ENCODE results near the gene SLC25A39.
A peak's percentile ranks its signal among the peaks of the same experiment; 100 is the strongest.
"Not testable (repeated sequence)": the region's sequence is repeated elsewhere in the genome, so short reads cannot be mapped to it uniquely, and the experiment has no call there.

The SLC25A39 gene

DNA sequence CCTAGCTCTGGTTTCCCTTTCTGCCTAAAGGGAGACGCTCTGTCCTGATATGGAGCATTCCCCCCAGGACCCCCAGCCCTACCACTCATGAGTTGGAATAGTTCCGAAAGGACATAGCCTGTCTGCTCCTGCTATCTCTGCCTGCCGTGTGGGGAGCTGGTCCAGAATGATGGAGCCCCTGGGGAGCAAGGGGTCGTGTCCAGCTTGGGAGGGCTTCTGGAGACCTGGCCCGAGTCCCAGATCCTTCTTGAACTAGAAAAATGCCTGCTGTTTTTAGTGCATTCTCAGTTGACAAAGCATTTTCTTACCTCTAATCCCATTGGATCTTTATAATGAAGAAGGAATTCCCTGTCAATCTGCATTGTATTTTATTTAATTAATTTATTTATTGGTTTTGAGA lies 11.3 kb upstream of the SLC25A39 start:
- DNase-seq (ENCODE audit: low read depth in 1 of 2, low spot score in 1 of 2), result no peak

DNA sequence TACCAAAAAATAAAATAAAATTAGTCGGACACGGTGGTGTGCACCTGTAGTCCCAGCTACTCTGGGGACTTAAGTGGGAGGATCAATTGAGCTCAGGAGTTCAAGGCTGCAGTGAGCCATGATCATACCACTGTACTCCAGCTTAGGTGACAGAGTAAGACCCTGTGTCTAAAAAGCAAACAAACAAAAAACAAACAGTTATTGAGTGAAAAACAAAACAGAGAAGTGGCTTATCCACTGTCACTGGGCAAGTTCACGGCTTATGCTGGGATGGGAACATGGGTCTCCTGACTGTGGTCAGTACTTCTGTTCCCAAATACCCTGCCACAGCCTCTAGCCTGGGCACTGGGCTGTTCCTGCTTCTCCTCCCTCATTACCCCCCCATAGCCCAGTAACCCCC lies 10.9 kb upstream of the SLC25A39 start:
- DNase-seq (ENCODE audit: low read depth in 1 of 2, low spot score in 1 of 2), result no peak

DNA sequence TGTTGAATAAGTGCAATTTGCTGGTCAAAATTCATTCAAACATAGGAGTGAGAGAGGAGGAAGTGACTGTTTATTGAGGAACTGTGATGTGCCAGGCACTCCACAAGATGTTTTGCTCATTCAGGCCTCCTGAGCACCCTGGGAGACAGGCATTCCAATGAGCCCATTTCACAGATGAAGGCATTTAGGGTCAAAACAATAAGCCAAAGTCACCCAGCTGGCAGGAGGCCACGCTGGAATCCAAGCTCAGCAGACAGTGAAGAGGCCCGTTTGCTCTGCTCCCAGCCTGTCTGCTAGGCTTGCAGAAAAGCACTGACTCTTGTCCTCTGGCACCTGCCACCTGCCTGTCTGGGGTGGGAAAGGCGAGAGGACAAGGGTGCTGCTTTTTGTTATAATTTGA lies 10.1 kb upstream of the SLC25A39 start:
- DNase-seq (ENCODE audit: low read depth in 1 of 2, low spot score in 1 of 2), result no peak

DNA sequence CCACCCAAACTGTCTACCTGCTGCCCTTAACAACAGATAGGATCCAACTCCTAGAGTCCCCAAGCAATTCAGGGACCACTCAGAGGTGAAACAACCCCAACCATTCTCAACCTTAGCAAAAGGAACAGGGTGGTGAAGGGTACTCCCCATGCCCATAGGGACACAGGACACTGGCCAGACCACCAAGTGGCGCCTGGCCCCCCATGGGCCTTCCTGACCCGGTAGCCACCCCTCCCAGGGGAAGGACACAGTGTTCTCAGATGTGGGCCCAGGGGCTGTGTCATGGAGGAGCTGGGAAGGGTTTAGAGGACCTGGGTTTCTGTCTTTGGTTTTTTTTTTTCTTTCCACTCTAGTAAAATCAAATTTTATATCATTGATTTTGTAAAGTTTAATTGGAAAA lies 9.7 kb upstream of the SLC25A39 start:
- no peak for DNase-seq (ENCODE audit: low read depth in 1 of 2, low spot score in 1 of 2)

DNA sequence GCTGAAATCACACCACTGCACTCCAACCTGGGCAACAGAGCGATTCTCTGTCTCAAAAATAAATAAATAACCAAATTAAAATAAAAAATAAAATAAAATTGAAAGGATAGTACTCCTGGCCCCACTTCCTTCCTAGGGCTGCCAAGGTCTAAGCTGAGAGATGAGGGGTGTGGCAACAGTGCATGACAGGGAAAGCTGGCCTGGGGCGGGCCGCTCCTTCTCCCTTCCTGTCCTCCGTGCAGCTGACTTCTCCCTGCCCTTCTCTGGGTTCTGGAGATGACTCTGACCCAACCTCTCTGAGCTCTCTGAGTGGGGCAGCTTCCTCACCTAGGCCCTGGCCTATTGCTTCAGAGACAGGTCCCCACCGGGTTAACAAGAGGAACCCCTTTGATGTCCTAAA lies 8.7 kb upstream of the SLC25A39 start:
- DNase-seq (ENCODE audit: low read depth in 1 of 2, low spot score in 1 of 2), result no peak

DNA sequence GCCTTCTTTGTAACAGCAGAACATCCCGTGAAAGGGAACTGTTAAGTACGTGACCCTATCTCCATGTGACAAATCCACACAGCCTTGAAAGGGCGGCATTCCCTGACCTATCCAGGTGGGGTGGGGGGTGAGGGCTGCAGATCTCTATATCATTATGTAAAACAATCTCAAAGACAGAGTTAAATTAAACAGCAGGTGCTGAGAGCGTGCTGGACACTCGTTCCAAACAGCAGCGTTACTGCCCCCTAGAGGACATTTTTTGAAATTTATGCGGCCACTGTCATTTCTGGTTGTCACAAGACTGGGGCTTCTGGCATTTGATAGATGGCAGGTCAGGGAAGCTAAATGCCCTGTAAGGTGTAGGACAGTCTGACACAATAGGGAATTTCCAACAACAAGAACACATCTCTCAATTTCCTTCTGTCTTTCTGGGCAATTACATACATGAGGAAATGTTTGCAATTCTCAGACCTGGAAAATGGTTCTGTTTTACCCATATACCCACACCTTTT lies 6.7 kb upstream of the SLC25A39 start:
- DNase-seq (ENCODE audit: low read depth in 1 of 2, low spot score in 1 of 2), result peak in 1 of 2 donors; percentile 40

DNA sequence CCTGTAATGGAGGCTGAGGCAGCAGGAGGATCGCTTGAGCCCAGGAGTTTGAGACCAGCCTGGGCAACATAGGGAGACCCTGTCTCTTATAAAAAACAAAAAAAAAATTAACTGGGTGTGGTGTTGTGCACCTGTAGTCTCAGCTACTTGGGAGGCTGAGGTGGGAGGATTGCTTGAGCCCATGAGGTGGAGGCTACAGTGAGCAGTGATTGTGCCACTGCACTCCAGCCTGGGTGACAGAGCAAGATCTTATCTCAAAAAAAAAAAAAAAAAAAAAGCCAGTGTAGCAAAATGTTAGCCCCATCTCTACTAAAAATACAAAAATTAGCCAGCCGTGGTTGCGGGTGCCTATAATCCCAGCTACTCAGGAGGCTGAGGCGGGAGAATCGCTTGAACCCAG lies 5.6 kb upstream of the SLC25A39 start:
- not testable (repeated sequence) for DNase-seq (ENCODE audit: low read depth in 1 of 2, low spot score in 1 of 2)

DNA sequence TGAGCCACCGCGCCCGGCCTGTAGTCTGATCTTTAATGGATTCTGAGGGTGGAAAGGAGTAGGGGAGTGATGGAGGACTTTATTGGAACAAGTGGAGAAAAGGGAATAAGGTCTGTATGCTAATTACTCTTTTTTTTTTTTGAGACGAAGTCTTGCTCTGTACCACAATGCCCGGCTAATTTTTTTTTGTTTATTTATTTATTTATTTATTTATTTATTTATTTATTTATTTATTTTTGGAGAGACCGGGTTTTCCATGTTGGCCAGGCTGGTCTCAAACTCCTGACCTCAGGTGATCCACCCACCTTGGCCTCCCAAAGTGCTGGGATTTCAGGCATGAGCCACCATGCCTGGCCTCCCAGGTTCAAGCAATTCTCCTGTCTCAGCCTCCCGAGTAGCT lies 4.9 kb upstream of the SLC25A39 start:
- not testable (repeated sequence) for DNase-seq (ENCODE audit: low read depth in 1 of 2, low spot score in 1 of 2)

DNA sequence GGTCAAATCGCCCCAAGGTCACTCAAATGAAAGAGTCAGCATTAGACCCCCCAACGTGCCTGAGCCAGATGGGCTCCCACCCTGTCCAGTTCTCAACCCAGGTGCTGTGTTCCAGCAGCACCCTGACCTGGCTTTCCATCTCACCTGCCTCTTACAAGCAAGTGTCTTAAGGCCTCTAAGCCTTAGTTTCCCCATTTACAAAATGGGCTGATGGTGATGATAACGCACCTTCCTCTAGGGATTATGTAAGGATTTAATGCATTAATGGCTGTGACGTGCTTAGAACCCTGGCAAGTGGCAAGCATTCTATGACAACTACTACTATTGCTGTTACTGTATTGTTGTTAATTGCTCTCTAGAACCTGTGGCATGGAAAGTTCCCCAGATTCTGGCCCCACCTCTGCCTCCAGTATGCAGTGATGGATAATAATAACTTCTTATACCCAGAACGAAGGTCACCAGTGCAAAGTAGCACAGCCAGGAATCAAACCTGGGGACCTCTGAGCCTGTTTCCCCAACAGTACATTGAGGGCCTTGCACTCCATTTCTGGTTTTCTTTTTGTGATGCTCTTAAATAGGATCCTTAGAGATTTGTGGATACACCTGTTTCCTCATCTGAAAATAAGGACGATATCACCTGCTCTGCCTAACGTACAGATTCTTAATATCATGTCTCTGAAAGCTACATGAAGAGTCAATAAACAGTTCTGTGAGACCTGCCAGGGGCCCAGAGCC lies 3.3 kb upstream of the SLC25A39 start:
- no peak for DNase-seq (ENCODE audit: low read depth in 1 of 2, low spot score in 1 of 2)

DNA sequence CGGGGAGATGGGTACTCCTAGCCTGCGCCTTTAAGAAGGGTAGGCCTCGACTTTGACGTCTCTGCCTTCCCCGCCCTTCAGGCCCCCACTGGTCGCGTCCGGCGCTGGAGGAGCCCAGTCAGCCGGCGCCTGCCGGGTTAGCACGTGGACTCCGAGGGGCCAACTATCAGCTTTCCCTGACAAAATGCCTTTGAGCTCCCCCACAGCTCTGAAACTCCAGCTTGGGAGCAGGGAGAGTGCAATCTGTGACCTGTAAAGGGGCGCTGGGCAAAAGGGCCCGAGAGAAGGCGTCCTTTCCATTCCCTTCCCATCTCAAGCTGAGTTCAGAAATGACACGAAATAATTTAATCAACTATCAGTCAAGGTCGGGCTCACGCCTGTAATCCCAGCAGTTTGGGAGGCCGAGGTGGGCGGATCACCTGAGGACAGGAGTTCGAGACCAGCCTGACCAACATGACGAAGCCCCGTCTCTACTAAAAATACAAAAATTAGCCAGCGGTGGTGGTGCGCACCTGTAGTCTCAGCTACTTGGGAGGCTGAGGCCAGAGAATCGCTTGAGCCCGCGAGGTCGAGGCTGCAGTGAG lies 2.3 kb upstream of the SLC25A39 start:
- peak; percentile 82 to 88 for DNase-seq (ENCODE audit: low read depth in 1 of 2, low spot score in 1 of 2)

DNA sequence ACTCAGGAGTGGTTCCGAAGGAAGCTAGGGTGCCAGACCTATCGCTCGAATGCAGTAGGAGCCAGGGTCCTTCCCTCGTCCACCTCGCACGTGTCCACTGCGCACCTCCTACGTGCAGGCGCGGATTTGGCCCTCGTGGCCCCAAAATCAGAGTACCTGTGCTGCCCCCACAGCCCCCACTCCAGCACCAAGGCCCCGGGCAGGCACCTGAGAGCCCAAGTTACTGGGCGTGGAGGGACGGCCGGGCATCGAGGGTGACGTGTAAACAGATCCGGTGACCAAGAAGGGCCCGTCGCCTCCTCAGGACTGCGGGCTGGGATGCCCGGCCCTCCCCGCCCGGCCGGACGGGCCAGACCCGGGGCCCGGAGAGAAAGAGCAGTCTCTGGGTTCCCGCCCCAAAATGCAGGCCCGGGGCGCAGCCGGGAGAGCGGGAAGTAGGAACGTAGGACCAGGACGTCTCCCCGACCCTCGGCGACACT lies 492 bp downstream of the SLC25A39 start:
- no peak for DNase-seq (ENCODE audit: low read depth in 1 of 2, low spot score in 1 of 2)

DNA sequence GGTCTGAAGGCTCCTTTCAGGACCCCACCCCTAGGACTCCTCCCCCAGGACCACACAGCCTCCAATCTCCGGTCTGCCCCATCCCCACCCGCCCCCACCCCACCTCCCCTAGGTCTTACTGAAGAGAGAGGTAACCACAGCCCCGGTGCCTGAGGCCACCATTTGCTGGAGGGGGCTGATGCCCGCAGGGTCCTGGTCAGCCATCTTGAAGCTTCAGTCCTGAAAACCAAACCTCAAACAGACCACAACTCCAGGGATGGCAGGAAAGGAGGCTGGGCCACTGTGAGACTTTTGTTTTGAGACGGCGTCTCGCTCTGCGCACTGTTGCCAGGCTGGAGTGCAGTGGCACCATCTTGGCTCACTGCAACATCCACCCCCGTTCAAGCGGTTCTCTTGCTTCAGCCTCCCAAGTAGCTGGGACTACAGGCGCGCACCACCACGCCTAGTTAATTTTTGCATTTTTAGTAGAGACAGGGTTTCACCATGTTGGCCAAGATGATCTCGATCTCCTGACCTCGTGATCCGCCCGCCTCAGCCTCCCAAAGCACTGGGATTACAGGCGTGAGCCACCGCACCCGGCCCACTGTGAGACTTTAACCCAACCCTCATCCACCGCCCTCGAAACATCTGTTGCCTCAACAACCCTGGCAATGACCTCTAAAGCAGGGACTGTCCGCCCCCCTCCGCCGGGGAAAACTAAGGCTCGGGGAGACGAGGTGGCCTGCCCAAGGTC lies 1.1 kb downstream of the SLC25A39 start:
- DNase-seq (ENCODE audit: low read depth in 1 of 2, low spot score in 1 of 2), result no peak

DNA sequence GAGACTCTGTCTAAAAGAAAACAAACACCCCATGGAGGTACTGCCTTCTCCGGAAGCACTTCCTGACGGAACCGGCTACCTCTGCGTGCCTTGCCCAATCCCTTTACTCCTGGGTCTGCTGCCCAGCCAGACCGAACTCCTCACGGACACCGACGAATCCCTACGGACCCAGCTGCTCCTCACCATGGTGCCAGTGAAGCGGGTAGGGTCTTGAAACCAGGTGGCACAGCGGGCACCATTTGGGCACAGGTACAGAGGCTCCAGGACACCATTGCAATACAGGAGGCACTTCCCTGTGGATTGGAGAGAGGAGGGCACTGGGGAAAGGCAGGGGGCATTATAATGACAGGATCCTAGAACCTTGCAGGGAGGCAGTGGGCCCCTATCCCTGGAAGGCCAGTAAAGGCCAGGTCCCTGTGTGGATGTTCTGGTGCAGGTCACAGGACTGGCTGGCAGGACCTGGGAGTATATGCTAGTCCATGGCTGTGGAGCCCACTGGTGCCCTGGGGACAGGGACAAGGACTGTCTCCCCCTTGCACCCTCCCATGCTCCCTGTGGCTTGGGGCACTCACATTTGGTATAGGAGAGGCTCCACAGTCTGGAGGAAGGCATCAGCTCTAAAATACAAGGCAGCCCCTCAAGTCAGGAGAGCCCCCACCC lies 2.3 kb downstream of the SLC25A39 start:
- no peak for DNase-seq (ENCODE audit: low read depth in 1 of 2, low spot score in 1 of 2)

DNA sequence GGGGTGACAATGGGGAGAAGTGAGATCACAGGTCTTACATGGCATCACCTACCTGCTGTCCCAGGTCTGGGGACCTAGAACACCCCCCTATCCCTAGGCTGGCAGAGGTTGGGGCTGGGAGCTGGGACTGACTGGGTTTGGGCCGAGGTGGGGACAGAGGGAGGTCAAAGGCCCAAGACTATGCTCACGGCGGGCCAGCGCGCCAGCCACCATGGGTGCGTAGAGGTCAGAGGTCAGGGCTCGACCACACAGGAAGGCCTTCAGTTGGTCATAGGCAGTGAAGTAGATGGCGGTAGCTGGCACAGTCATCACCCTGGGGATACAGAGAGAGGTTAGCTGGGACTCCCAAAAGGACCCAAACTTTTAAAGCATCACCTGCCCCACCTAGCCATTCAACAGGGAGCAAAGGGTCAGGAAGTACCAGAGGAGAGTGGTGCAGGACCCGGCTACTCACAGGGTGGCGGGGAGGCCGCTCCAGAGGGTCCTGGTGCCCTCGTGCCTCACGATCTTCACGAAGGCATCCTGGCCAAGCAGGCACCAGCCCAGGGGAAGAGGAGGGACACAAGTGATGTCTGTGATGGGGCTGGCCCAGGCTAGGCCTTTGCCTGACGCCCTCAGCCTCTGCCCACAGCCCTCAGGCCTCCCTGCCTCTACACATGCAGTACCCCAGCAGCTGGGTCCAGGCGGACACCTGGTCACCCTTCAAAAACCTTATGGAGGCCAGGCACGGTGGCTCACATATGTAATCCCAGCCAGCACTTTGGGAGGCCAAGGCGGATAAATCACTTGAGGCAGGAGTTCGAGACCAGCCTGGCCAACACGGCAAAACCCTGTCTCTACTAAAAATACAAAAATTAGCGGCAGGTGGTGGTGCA lies 3.1 kb downstream of the SLC25A39 start:
- no peak for DNase-seq (ENCODE audit: low read depth in 1 of 2, low spot score in 1 of 2)

DNA sequence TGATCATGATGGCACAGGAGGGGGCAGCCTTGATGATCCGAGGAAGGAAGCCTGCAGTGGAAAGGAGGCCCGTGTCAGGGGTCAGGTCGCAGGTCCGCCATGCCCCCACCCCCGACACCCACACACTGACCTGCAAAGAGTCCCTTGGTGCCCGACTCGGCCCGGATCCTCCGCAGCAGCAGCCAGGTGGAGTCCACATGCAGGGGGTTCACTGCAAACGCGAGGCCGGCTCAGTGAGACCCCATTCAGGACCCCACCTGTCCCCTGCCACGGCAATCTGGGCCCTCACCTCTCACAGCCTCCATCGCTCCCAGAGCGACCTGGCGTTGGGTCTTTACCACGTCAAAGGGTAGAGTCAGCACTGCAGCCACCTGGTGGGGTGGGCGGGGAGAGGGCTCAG lies 4.6 kb downstream of the SLC25A39 start:
- DNase-seq (ENCODE audit: low read depth in 1 of 2, low spot score in 1 of 2), result no peak

DNA sequence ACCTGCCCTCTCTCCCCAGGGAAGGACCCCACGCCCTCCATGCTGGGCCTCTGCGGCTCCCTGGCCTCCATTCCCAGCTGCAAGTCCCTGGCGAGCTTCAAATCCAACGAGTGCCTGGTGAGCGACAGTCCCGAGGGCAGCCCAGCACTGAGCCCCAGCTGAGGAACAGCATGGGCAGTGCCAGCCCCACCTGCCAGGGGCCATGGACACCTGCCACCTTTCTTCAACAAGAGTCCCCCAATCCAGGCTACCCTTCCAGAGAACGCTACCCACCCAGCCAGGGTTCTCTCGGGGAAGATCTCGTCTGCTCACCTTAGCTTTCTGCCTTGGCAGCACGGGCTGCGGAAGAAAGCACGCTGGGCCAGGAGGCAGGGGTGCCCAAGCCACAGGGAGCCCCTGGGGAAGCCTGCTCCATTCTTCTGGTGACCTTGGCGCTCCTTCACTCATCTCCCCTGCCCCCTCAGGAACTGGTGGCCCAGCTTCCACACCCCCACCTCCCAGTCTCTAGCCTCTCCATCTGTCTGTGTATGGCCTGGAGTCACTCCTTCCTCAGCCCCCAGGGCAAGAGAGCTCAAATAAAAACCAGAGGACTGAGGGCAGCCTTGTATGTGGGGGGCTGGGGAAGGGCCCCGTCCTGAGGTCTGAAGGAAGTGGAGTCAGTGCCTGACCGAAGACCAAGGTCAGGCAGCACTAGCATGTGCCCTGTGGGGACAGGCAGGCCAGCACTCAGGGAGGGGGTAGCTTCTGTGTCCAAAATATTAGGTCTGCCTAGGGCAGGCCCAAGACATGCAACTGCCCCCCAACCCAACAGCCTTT lies 6.3 kb downstream of the SLC25A39 start:
- no peak for DNase-seq (ENCODE audit: low read depth in 1 of 2, low spot score in 1 of 2)

DNA sequence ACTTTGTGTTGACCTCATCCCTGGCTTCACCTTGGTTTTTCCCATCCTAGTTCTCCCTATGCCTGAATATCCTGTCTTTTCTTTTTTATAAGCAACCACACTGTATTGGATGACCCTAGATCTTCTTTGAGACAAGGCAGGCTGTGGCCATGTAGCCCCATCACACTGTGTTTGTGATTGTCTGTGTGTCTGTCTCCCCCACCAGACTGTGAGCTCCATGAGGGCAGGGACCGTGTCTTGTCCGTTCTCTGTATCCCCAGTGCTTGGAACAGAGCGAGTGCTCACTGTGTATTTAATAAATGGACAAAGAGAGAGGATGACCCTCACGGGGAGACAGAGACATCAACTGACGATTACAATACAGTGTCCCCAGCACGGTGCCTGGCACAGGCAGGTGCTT lies 7.1 kb downstream of the SLC25A39 start:
- no peak for DNase-seq (ENCODE audit: low read depth in 1 of 2, low spot score in 1 of 2)

DNA sequence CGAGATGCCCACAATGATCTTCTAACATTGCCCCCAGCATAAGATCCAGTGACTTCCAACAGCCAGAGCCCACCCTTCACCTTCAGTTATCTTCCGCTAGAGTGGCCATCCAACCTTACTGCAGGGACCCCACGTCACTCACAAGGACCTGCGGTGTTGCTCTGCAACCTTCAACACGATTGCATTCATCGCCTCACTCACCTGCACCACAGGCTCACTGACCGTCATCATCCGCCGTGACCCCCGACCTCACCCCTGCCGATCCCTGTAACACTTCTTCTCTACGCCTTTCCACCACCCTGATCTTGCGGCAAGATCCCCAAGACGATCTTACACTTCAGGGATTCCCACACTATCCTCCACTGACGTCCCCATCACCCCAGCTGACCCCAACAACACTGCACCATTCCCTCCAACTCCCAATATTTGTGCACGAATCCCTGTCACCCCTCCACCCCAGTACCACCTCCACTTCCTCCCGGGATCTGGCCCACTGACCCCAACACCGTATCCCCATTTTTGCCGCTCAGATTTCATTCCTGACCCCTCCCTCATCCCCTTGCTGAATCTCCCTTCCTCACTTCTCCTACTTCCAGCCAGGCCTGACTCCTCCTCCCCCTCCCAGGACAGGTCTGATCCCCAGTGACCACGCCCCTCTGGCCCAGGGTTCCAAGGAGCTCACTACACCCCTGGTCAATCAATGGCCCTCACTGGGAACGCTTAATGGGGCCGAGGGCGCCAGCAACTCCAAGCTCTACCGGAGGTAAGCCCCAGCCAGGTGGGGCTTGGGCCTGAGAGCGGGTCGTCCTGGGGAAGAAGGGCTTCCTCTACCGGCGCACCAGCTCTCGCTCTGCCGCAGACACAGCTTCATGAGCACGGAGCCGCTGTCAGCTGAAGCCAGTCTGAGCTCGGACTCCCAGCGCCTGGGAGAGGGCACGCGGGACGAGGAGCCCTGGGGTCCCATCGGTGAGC lies 8.6 kb downstream of the SLC25A39 start:
- no peak for DNase-seq (ENCODE audit: low read depth in 1 of 2, low spot score in 1 of 2)
